Measurements from ENCODE around the gene C2orf66.

DNA sequence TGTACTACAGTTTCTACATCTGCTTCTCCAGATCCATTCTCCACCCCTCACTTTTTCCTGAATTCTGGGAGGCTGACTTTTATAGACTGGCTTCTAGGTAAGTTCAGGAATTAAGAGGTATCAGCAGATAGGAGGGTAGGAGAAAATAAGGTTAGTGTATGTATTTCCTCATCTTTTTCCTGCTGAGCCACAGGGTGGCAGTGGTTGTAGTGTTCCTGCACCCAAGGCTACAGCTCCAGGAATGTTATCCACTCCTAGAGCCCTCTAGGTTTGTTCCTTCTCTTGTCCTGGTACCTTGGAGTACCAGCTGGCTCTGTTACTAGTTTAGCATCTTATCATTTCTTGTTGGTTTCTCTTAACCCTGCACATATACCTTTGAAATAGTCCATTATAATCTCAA is 40.7 kb upstream of the C2orf66 start:
- TF ChIP-seq, protein P1, sequence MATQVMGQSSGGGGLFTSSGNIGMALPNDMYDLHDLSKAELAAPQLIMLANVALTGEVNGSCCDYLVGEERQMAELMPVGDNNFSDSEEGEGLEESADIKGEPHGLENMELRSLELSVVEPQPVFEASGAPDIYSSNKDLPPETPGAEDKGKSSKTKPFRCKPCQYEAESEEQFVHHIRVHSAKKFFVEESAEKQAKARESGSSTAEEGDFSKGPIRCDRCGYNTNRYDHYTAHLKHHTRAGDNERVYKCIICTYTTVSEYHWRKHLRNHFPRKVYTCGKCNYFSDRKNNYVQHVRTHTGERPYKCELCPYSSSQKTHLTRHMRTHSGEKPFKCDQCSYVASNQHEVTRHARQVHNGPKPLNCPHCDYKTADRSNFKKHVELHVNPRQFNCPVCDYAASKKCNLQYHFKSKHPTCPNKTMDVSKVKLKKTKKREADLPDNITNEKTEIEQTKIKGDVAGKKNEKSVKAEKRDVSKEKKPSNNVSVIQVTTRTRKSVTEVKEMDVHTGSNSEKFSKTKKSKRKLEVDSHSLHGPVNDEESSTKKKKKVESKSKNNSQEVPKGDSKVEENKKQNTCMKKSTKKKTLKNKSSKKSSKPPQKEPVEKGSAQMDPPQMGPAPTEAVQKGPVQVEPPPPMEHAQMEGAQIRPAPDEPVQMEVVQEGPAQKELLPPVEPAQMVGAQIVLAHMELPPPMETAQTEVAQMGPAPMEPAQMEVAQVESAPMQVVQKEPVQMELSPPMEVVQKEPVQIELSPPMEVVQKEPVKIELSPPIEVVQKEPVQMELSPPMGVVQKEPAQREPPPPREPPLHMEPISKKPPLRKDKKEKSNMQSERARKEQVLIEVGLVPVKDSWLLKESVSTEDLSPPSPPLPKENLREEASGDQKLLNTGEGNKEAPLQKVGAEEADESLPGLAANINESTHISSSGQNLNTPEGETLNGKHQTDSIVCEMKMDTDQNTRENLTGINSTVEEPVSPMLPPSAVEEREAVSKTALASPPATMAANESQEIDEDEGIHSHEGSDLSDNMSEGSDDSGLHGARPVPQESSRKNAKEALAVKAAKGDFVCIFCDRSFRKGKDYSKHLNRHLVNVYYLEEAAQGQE (IDR thresholded peaks at IDR 0.05; ENCODE audit: borderline replicate concordance): no peak
- TF ChIP-seq, protein P2, sequence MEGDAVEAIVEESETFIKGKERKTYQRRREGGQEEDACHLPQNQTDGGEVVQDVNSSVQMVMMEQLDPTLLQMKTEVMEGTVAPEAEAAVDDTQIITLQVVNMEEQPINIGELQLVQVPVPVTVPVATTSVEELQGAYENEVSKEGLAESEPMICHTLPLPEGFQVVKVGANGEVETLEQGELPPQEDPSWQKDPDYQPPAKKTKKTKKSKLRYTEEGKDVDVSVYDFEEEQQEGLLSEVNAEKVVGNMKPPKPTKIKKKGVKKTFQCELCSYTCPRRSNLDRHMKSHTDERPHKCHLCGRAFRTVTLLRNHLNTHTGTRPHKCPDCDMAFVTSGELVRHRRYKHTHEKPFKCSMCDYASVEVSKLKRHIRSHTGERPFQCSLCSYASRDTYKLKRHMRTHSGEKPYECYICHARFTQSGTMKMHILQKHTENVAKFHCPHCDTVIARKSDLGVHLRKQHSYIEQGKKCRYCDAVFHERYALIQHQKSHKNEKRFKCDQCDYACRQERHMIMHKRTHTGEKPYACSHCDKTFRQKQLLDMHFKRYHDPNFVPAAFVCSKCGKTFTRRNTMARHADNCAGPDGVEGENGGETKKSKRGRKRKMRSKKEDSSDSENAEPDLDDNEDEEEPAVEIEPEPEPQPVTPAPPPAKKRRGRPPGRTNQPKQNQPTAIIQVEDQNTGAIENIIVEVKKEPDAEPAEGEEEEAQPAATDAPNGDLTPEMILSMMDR (IDR thresholded peaks at IDR 0.05; ENCODE audit: poor library complexity, severe bottlenecking): peak; percentile 35

Data from neural cell (in vitro differentiated cells).